ENCODE measurements around the gene UBALD1. TPM values are rescaled to one million over a fixed set of nuclear protein-coding genes. Genes with fewer than 3 reads are reported as not detected.

Gene UBALD1
- total RNA-seq, 1 donor from 2014 or later, result 24.7 TPM

- intact Hi-C loops (cut with micrococcal nuclease), result no loop called here
- TF ChIP-seq, protein P1, sequence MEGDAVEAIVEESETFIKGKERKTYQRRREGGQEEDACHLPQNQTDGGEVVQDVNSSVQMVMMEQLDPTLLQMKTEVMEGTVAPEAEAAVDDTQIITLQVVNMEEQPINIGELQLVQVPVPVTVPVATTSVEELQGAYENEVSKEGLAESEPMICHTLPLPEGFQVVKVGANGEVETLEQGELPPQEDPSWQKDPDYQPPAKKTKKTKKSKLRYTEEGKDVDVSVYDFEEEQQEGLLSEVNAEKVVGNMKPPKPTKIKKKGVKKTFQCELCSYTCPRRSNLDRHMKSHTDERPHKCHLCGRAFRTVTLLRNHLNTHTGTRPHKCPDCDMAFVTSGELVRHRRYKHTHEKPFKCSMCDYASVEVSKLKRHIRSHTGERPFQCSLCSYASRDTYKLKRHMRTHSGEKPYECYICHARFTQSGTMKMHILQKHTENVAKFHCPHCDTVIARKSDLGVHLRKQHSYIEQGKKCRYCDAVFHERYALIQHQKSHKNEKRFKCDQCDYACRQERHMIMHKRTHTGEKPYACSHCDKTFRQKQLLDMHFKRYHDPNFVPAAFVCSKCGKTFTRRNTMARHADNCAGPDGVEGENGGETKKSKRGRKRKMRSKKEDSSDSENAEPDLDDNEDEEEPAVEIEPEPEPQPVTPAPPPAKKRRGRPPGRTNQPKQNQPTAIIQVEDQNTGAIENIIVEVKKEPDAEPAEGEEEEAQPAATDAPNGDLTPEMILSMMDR (IDR thresholded peaks at IDR 0.05; ENCODE audit: borderline replicate concordance), result no peak
- no peak for DNase-seq
- Histone ChIP-seq H3K4me1 (peaks cover 30% of the 10 kb centered on the region), H3K27me3 (ENCODE audit: low read depth) (no peaks in the 10 kb centered on the region), H3K36me3 (peaks cover 16% of the 10 kb centered on the region), H3K27ac (replicated peaks) (no peak overlapping the region), H3K9me3 (replicated peaks) (no peaks in the 10 kb centered on the region), H3K4me3 (no peak overlapping the region)
Measured at GRCh38 chr16:4607841-4608703, 6.6 kb downstream of the UBALD1 start.

GRCh38 chr16:4606354-4606753 lies 8.3 kb downstream of the UBALD1 start:
- Histone ChIP-seq H3K9me3 (replicated peaks) (no peaks in the 10 kb centered on the region), H3K36me3 (peaks cover 16% of the 10 kb centered on the region), H3K4me1 (peaks cover 15% of the 10 kb centered on the region), H3K4me3 (no peak overlapping the region), H3K27ac (replicated peaks) (no peak overlapping the region), H3K27me3 (ENCODE audit: low read depth) (peaks cover 8% of the 10 kb centered on the region)
- no peak for DNase-seq
- intact Hi-C loops (cut with micrococcal nuclease), result no loop called here
- TF ChIP-seq, protein P1 (IDR thresholded peaks at IDR 0.05; ENCODE audit: borderline replicate concordance), result no peak

- Histone ChIP-seq H3K4me3 (no peak overlapping the region), H3K27ac (replicated peaks) (no peak overlapping the region), H3K27me3 (ENCODE audit: low read depth) (peaks cover 16% of the 10 kb centered on the region), H3K36me3 (peaks cover 11% of the 10 kb centered on the region), H3K9me3 (replicated peaks) (no peaks in the 10 kb centered on the region), H3K4me1 (peaks cover 4% of the 10 kb centered on the region)
- intact Hi-C loops (cut with micrococcal nuclease), result no loop called here
- DNase-seq, result no peak
- TF ChIP-seq, protein P1 (IDR thresholded peaks at IDR 0.05; ENCODE audit: borderline replicate concordance), result no peak
Measured at GRCh38 chr16:4604401-4604800, 10.3 kb downstream of the UBALD1 start.

DNA sequence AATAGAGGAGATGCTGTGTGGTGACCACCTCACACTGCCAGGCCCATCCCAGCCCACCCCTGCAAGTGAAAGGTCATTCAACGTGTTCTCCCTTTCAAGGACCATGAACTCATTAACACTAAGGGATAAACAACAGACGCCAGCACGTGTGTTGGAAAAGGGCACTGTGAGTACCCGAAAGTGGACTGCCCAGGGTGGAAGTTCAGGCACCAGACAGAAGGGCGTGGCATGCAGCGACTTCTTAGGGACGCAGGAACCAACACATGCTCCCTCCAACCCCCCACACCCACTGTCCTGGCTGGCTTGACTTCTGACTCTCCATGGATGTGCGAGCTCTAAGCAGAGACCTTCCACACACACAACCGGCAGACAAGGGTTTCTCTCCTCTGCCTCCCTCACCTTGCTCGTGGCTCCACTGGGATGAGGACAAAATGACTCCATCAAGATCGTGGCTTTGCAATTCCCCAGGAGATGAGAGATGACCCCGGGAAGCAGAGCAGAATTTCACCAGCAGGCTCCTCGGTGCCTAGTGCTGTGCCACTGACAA lies 11.0 kb downstream of the UBALD1 start:
- Histone ChIP-seq H3K4me1 (peaks cover 4% of the 10 kb centered on the region), H3K4me3 (no peak overlapping the region), H3K36me3 (peaks cover 4% of the 10 kb centered on the region), H3K27ac (replicated peaks) (no peak overlapping the region), H3K9me3 (replicated peaks) (no peaks in the 10 kb centered on the region), H3K27me3 (ENCODE audit: low read depth) (peaks cover 22% of the 10 kb centered on the region)
- intact Hi-C loops (cut with micrococcal nuclease), result no loop called here
- no peak for DNase-seq
- TF ChIP-seq, protein P1 (IDR thresholded peaks at IDR 0.05; ENCODE audit: borderline replicate concordance), result no peak

GRCh38 chr16:4602331-4602730 lies 12.4 kb downstream of the UBALD1 start:
- no peak for DNase-seq
- Histone ChIP-seq H3K4me3 (no peak overlapping the region), H3K27ac (replicated peaks) (no peak overlapping the region), H3K4me1 (peaks cover 4% of the 10 kb centered on the region), H3K36me3 (no peaks in the 10 kb centered on the region), H3K27me3 (ENCODE audit: low read depth) (peaks cover 22% of the 10 kb centered on the region), H3K9me3 (replicated peaks) (no peaks in the 10 kb centered on the region)
- intact Hi-C loops (cut with micrococcal nuclease), result no loop called here
- TF ChIP-seq, protein P1 (IDR thresholded peaks at IDR 0.05; ENCODE audit: borderline replicate concordance), result no peak

Measured in left ventricle myocardium inferior (tissue), 1 donor.